Measurements from ENCODE around the gene DOCK9. TPM values are rescaled to one million over a fixed set of nuclear protein-coding genes. Genes with fewer than 3 reads are reported as not detected.

The DOCK9 gene
- total RNA-seq, 8 experiments from 2014 or later = 1.8 to 39.0 (median 4.9) TPM

- no peaks in the 10 kb centered on the region for H3K4me1 ChIP-seq (replicated peaks in 1 of 2)
- no peak overlapping the region for H3K27ac ChIP-seq
- no peak for ATAC-seq (replicated peaks in 6 of 8)
- in situ Hi-C loops (cut with MboI; ENCODE audit: low pct_unique_long_range_greater_than_20kb in 2 of 9, low sequenced_read_pairs in 9 of 9, unreplicated experiment in 9 of 9) = no loop called here
- H3K4me3 ChIP-seq = no peak overlapping the region
- WGBS, 10 experiments = 36 to 98% (median 72%) methylated on average over 4 to 11 of the region's 11 CpGs
These were observed 54.0 kb downstream of the DOCK9 start for GRCh38 chr13:98923641-98924397.

GRCh38 chr13:98922306-98922705 is 55.6 kb downstream of the DOCK9 start:
- 61 to 100% (median 83%) methylated on average over 1 to 4 of the region's 4 CpGs; no CpG with 5 or more reads in 1 of the 10 experiments for WGBS, 10 experiments
- Histone ChIP-seq H3K4me3 (no peak overlapping the region), H3K4me1 (replicated peaks in 1 of 2) (peaks cover 2% of the 10 kb centered on the region in 2 donors), H3K27ac (no peak overlapping the region)
- in situ Hi-C loops (cut with MboI; ENCODE audit: low pct_unique_long_range_greater_than_20kb in 2 of 9, low sequenced_read_pairs in 9 of 9, unreplicated experiment in 9 of 9) = no loop called here
- ATAC-seq (replicated peaks in 6 of 8) = no peak

GRCh38 chr13:98921786-98922185 is 56.1 kb downstream of the DOCK9 start:
- in situ Hi-C loops (cut with MboI; ENCODE audit: low pct_unique_long_range_greater_than_20kb in 2 of 9, low sequenced_read_pairs in 9 of 9, unreplicated experiment in 9 of 9) = no loop called here
- H3K4me3 ChIP-seq = no peak overlapping the region
- no peak overlapping the region for H3K27ac ChIP-seq
- no peak for ATAC-seq (replicated peaks in 6 of 8)
- 86 to 100% (median 90%) methylated on average over 1 to 3 of the region's 5 CpGs; no CpG with 5 or more reads in 4 of the 10 experiments for WGBS, 10 experiments
- H3K4me1 ChIP-seq (replicated peaks in 1 of 2) = peaks cover 2 to 5% of the 10 kb centered on the region in 2 donors

GRCh38 chr13:98921015-98921580 is 56.8 kb downstream of the DOCK9 start:
- H3K4me3 ChIP-seq = no peak overlapping the region
- ATAC-seq (replicated peaks in 6 of 8) = no peak
- H3K4me1 ChIP-seq (replicated peaks in 1 of 2) = peaks cover 2 to 5% of the 10 kb centered on the region in 2 donors
- H3K27ac ChIP-seq = no peak overlapping the region
- WGBS, 10 experiments = 66 to 100% (median 92%) methylated on average over 1 to 5 of the region's 5 CpGs; no CpG with 5 or more reads in 1 of the 10 experiments
- in situ Hi-C loops (cut with MboI; ENCODE audit: low pct_unique_long_range_greater_than_20kb in 2 of 9, low sequenced_read_pairs in 9 of 9, unreplicated experiment in 9 of 9) = no loop called here

- no peak for ATAC-seq (replicated peaks in 6 of 8)
- Histone ChIP-seq H3K27ac (no peak overlapping the region), H3K4me3 (no peak overlapping the region), H3K4me1 (replicated peaks in 1 of 2) (peaks cover 2 to 5% of the 10 kb centered on the region in 2 donors)
- in situ Hi-C loops (cut with MboI; ENCODE audit: low pct_unique_long_range_greater_than_20kb in 2 of 9, low sequenced_read_pairs in 9 of 9, unreplicated experiment in 9 of 9) = no loop called here
- WGBS, 10 experiments = 78 to 100% (median 100%) methylated on average over 1 to 2 of the region's 2 CpGs; no CpG with 5 or more reads in 5 of the 10 experiments
These were observed 58.3 kb downstream of the DOCK9 start for GRCh38 chr13:98919566-98919965.

- H3K27ac ChIP-seq = no peak overlapping the region
- 40 to 100% (median 85%) methylated on average over 1 to 4 of the region's 4 CpGs; no CpG with 5 or more reads in 2 of the 10 experiments for WGBS, 10 experiments
- no peak for ATAC-seq (replicated peaks in 6 of 8)
- in situ Hi-C loops (cut with MboI; ENCODE audit: low pct_unique_long_range_greater_than_20kb in 2 of 9, low sequenced_read_pairs in 9 of 9, unreplicated experiment in 9 of 9) = no loop called here
- H3K4me1 ChIP-seq (replicated peaks in 1 of 2) = peaks cover 2 to 5% of the 10 kb centered on the region in 2 donors
- no peak overlapping the region for H3K4me3 ChIP-seq
These were observed 59.1 kb downstream of the DOCK9 start for GRCh38 chr13:98918771-98919170.

GRCh38 chr13:98917116-98917515 is 60.7 kb downstream of the DOCK9 start:
- WGBS, 10 experiments = 10 to 100% (median 44%) methylated on average over 1 of the region's 1 CpG; no CpG with 5 or more reads in 4 of the 10 experiments
- H3K4me3 ChIP-seq = no peak overlapping the region
- ATAC-seq (replicated peaks in 6 of 8) = no peak
- H3K4me1 ChIP-seq (replicated peaks in 1 of 2) = peaks cover 2 to 5% of the 10 kb centered on the region in 2 donors
- in situ Hi-C loops (cut with MboI; ENCODE audit: low pct_unique_long_range_greater_than_20kb in 2 of 9, low sequenced_read_pairs in 9 of 9, unreplicated experiment in 9 of 9) = no loop called here
- H3K27ac ChIP-seq = no peak overlapping the region

- peaks cover 2 to 5% of the 10 kb centered on the region in 2 donors for H3K4me1 ChIP-seq (replicated peaks in 1 of 2)
- WGBS, 10 experiments = 100% methylated on average over 1 of the region's 1 CpG; no CpG with 5 or more reads in 8 of the 10 experiments
- in situ Hi-C loops (cut with MboI; ENCODE audit: low pct_unique_long_range_greater_than_20kb in 2 of 9, low sequenced_read_pairs in 9 of 9, unreplicated experiment in 9 of 9) = no loop called here
- H3K4me3 ChIP-seq = no peak overlapping the region
- H3K27ac ChIP-seq = no peak overlapping the region
- ATAC-seq (replicated peaks in 6 of 8) = no peak
These were observed 61.5 kb downstream of the DOCK9 start for GRCh38 chr13:98916403-98916802.

GRCh38 chr13:98915981-98916380 is 61.9 kb downstream of the DOCK9 start:
- 47 to 98% (median 94%) methylated on average over 2 to 4 of the region's 5 CpGs; no CpG with 5 or more reads in 3 of the 10 experiments for WGBS, 10 experiments
- in situ Hi-C loops (cut with MboI; ENCODE audit: low pct_unique_long_range_greater_than_20kb in 2 of 9, low sequenced_read_pairs in 9 of 9, unreplicated experiment in 9 of 9) = no loop called here
- H3K4me3 ChIP-seq = no peak overlapping the region
- peaks cover 2 to 6% of the 10 kb centered on the region in 2 donors for H3K4me1 ChIP-seq (replicated peaks in 1 of 2)
- ATAC-seq (replicated peaks in 6 of 8) = no peak
- no peak overlapping the region for H3K27ac ChIP-seq

GRCh38 chr13:98915563-98915962 is 62.3 kb downstream of the DOCK9 start:
- in situ Hi-C loops (cut with MboI; ENCODE audit: low pct_unique_long_range_greater_than_20kb in 2 of 9, low sequenced_read_pairs in 9 of 9, unreplicated experiment in 9 of 9) = no loop called here
- Histone ChIP-seq H3K4me3 (no peak overlapping the region), H3K27ac (no peak overlapping the region), H3K4me1 (replicated peaks in 1 of 2) (peaks cover 2 to 10% of the 10 kb centered on the region in 2 donors)
- WGBS, 10 experiments = 33 to 100% (median 60%) methylated on average over 1 of the region's 1 CpG; no CpG with 5 or more reads in 5 of the 10 experiments
- no peak for ATAC-seq (replicated peaks in 6 of 8)

- no peak overlapping the region for H3K4me3 ChIP-seq
- ATAC-seq (replicated peaks in 6 of 8) = no peak
- in situ Hi-C loops (cut with MboI; ENCODE audit: low pct_unique_long_range_greater_than_20kb in 2 of 9, low sequenced_read_pairs in 9 of 9, unreplicated experiment in 9 of 9) = no loop called here
These were observed 64.1 kb downstream of the DOCK9 start for GRCh38 chr13:98913741-98914140.

GRCh38 chr13:98912846-98913245 is 65.0 kb downstream of the DOCK9 start:
- Histone ChIP-seq H3K27ac (no peak overlapping the region), H3K4me1 (replicated peaks in 1 of 2) (peaks cover 2 to 11% of the 10 kb centered on the region in 2 donors), H3K4me3 (no peak overlapping the region)
- no peak for ATAC-seq (replicated peaks in 6 of 8)
- in situ Hi-C loops (cut with MboI; ENCODE audit: low pct_unique_long_range_greater_than_20kb in 2 of 9, low sequenced_read_pairs in 9 of 9, unreplicated experiment in 9 of 9) = no loop called here

More at GRCh38 chr13:98913741-98914140, 64.1 kb downstream of the DOCK9 start:
- H3K4me1 ChIP-seq (replicated peaks in 1 of 2) = peaks cover 2 to 11% of the 10 kb centered on the region in 2 donors
- 42 to 100% (median 88%) methylated on average over 2 to 5 of the region's 5 CpGs; no CpG with 5 or more reads in 2 of the 10 experiments for WGBS, 10 experiments
- H3K27ac ChIP-seq = no peak overlapping the region

- Histone ChIP-seq H3K27ac (no peak overlapping the region), H3K4me3 (no peak overlapping the region), H3K4me1 (replicated peaks in 1 of 2) (peaks cover 0 to 7% of the 10 kb centered on the region in 2 donors)
- peak in 4 of 8 experiments; percentile 47 to 84 (median 67) for ATAC-seq (replicated peaks in 6 of 8)
- WGBS, 10 experiments = 7 to 82% (median 40%) methylated on average over 1 to 2 of the region's 2 CpGs; no CpG with 5 or more reads in 4 of the 10 experiments
- in situ Hi-C loops (cut with MboI; ENCODE audit: low pct_unique_long_range_greater_than_20kb in 2 of 9, low sequenced_read_pairs in 9 of 9, unreplicated experiment in 9 of 9) = no loop called here
These were observed 67.3 kb downstream of the DOCK9 start for GRCh38 chr13:98910501-98910951.
